Astrocyte (in vitro differentiated cells and primary cell): ENCODE data around the gene GIPC2. TPM values are rescaled to one million over a fixed set of nuclear protein-coding genes. Genes with fewer than 3 reads are reported as not detected.

Source experiments
- DNase-seq: peaks from one replicate; pipeline ENCODE4 v3.0.0-alpha.2; 2010; ENCODE audit warnings: low read depth
- FAIRE-seq: peaks from 2 replicates; lab custom pipeline; 2011; peaks lifted over from hg19 to GRCh38; lab: Jason Lieb, UNC
- H2AFZ ChIP-seq: 2 replicates; pipeline ENCODE4 v1.6.0; 2012; ENCODE audit warnings: low read depth, low read length, inconsistent platforms
- H3K27ac ChIP-seq: 2 replicates; pipeline ENCODE4 v1.5.1; 2011; ENCODE audit warnings: low read depth, low read length, inconsistent platforms
- H3K27me3 ChIP-seq: 2 replicates; pipeline ENCODE4 v1.6.0; 2011; ENCODE audit warnings: low read length, inconsistent platforms; ENCODE audit not compliant: insufficient read depth
- H3K36me3 ChIP-seq: 2 replicates; pipeline ENCODE4 v1.5.1; 2011; ENCODE audit warnings: low read length, inconsistent platforms; ENCODE audit not compliant: insufficient read depth
- H3K4me1 ChIP-seq: 2 replicates; pipeline ENCODE4 v1.5.1; 2011; ENCODE audit warnings: low read length, inconsistent platforms; ENCODE audit not compliant: insufficient read depth
- H3K4me2 ChIP-seq: 2 replicates; pipeline ENCODE4 v1.6.0; 2012; ENCODE audit warnings: low read length, inconsistent platforms
- H3K4me3 ChIP-seq: 2 replicates; pipeline ENCODE4 v1.5.1; 2011; ENCODE audit warnings: low read depth, mild to moderate bottlenecking, low read length, inconsistent platforms; ENCODE audit not compliant: insufficient read depth
- H3K79me2 ChIP-seq: 2 replicates; pipeline ENCODE4 v1.6.0; 2012; ENCODE audit warnings: mild to moderate bottlenecking, low read length, inconsistent platforms; ENCODE audit not compliant: insufficient read depth
- H3K9ac ChIP-seq: 2 replicates; pipeline ENCODE4 v1.6.0; 2012; ENCODE audit warnings: mild to moderate bottlenecking, low read length, inconsistent platforms
- H3K9me3 ChIP-seq: 2 replicates; pipeline ENCODE4 v1.5.1; 2012; ENCODE audit warnings: low read depth, mild to moderate bottlenecking, low read length, inconsistent platforms; ENCODE audit not compliant: insufficient read depth
- H4K20me1 ChIP-seq: 2 replicates; pipeline ENCODE4 v1.6.0; 2012; ENCODE audit warnings: low read length, inconsistent platforms; ENCODE audit not compliant: insufficient read depth
- H3K27ac Mint-ChIP-seq: one replicate; pipeline ENCODE4 v1.8.0; 2021; ENCODE audit warnings: mild to moderate bottlenecking, mixed read lengths; ENCODE audit not compliant: unreplicated experiment
- H3K27me3 Mint-ChIP-seq: one replicate; pipeline ENCODE4 v1.8.0; 2021; ENCODE audit warnings: low read depth, mixed read lengths; ENCODE audit not compliant: unreplicated experiment
- H3K36me3 Mint-ChIP-seq: one replicate; pipeline ENCODE4 v1.8.0; 2021; ENCODE audit warnings: low read depth, mixed read lengths; ENCODE audit not compliant: unreplicated experiment
- H3K4me1 Mint-ChIP-seq: one replicate; pipeline ENCODE4 v1.8.0; 2021; ENCODE audit warnings: low read depth, mixed read lengths; ENCODE audit not compliant: unreplicated experiment
- H3K4me3 Mint-ChIP-seq: one replicate; pipeline ENCODE4 v1.8.0; 2021; ENCODE audit warnings: mild to moderate bottlenecking, moderate library complexity, mixed read lengths; ENCODE audit not compliant: unreplicated experiment
- H3K9me3 Mint-ChIP-seq: one replicate; pipeline ENCODE4 v1.8.0; 2021; ENCODE audit warnings: mild to moderate bottlenecking, mixed read lengths; ENCODE audit not compliant: unreplicated experiment
- EZH2 ChIP-seq: IDR thresholded peaks from 2 replicates; pipeline ENCODE4 v1.6.1; 2012; ENCODE audit warnings: mild to moderate bottlenecking, low read length, inconsistent platforms; ENCODE audit not compliant: insufficient read depth
- total RNA-seq: library from RNA; stranded (reverse); gene quantifications from 2 replicates; pipeline ENCODE4 v1.2.1, GENCODE V29; 2021
- TF ChIP-seq, protein P1 (sequence below): IDR thresholded peaks from 2 replicates; pipeline ENCODE4 v1.5.1; 2011; ENCODE audit warnings: low read depth, mild to moderate bottlenecking, inconsistent platforms, low read length, moderate library complexity; ENCODE audit not compliant: insufficient read depth

Gene GIPC2
- total RNA-seq, 1 donor from 2014 or later = not detected

DNA sequence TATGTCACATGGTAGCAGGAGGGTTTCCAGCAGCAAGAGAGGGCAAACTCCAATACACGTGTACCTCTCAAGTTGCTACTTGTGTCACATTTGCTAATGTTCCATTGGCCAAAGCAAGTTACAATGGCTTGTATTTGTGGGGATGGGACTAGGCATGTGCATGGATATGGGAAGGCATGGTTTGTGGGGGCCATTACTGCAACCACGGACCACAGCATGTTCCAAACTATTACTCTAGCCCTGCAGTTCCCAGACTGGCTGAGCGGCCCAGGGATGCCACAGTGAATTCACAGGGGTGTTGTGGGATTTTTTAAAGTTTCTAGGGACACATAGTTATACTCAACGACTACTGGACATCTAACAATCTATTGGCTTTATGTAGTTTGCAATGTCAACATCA is 133.1 kb downstream of the GIPC2 start:
- TF ChIP-seq EZH2 = no peak
- TF ChIP-seq, protein P1, sequence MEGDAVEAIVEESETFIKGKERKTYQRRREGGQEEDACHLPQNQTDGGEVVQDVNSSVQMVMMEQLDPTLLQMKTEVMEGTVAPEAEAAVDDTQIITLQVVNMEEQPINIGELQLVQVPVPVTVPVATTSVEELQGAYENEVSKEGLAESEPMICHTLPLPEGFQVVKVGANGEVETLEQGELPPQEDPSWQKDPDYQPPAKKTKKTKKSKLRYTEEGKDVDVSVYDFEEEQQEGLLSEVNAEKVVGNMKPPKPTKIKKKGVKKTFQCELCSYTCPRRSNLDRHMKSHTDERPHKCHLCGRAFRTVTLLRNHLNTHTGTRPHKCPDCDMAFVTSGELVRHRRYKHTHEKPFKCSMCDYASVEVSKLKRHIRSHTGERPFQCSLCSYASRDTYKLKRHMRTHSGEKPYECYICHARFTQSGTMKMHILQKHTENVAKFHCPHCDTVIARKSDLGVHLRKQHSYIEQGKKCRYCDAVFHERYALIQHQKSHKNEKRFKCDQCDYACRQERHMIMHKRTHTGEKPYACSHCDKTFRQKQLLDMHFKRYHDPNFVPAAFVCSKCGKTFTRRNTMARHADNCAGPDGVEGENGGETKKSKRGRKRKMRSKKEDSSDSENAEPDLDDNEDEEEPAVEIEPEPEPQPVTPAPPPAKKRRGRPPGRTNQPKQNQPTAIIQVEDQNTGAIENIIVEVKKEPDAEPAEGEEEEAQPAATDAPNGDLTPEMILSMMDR = no peak
- H4K20me1 ChIP-seq = no peaks in the 10 kb centered on the region
- H3K27ac ChIP-seq = no peak overlapping the region
- no peak overlapping the region for H2AFZ ChIP-seq
- no peaks in the 10 kb centered on the region for H3K36me3 ChIP-seq
- no peaks in the 10 kb centered on the region for H3K79me2 ChIP-seq
- H3K36me3 Mint-ChIP-seq = no peaks in the 10 kb centered on the region
- H3K4me1 ChIP-seq = no peaks in the 10 kb centered on the region
- DNase-seq = no peak
- H3K9me3 ChIP-seq = no peaks in the 10 kb centered on the region
- FAIRE-seq = no peak
- peaks cover 3% of the 10 kb centered on the region for H3K4me1 Mint-ChIP-seq
- no peaks in the 10 kb centered on the region for H3K9me3 Mint-ChIP-seq
- no peak overlapping the region for H3K27ac Mint-ChIP-seq
- H3K9ac ChIP-seq = no peak overlapping the region
- H3K4me2 ChIP-seq = no peak overlapping the region
- H3K27me3 ChIP-seq = no peaks in the 10 kb centered on the region
- no peak overlapping the region for H3K4me3 ChIP-seq
- H3K4me3 Mint-ChIP-seq = no peak overlapping the region
- H3K27me3 Mint-ChIP-seq = no peaks in the 10 kb centered on the region

- Histone ChIP-seq H4K20me1 (no peaks in the 10 kb centered on the region), H3K27ac (no peak overlapping the region), H3K9ac (no peak overlapping the region), H3K36me3 (no peaks in the 10 kb centered on the region), H3K79me2 (no peaks in the 10 kb centered on the region), H3K4me1 (no peaks in the 10 kb centered on the region), H3K4me3 (no peak overlapping the region), H3K4me2 (no peak overlapping the region), H3K27me3 (no peaks in the 10 kb centered on the region), H3K9me3 (no peaks in the 10 kb centered on the region), H2AFZ (no peak overlapping the region)
- peaks cover 1% of the 10 kb centered on the region for H3K4me1 Mint-ChIP-seq
- H3K36me3 Mint-ChIP-seq = no peaks in the 10 kb centered on the region
- no peak overlapping the region for H3K27ac Mint-ChIP-seq
- DNase-seq (no peak), FAIRE-seq (no peak)
- no peak overlapping the region for H3K4me3 Mint-ChIP-seq
- no peak for TF ChIP-seq EZH2
- TF ChIP-seq, protein P1 = no peak
- no peaks in the 10 kb centered on the region for H3K27me3 Mint-ChIP-seq
- H3K9me3 Mint-ChIP-seq = peaks cover 2% of the 10 kb centered on the region
Measured at GRCh38 chr1:78184460-78185072, 138.8 kb downstream of the GIPC2 start.

Other genes starting within 250 kb of the GIPC2 start
- gene NEXN, start 157.3 kb upstream of the GIPC2 start, total RNA-seq = 37.5 and 39.4 TPM in 2 replicates
- gene FUBP1, start 66.9 kb upstream of the GIPC2 start, total RNA-seq = 113 and 128 TPM in 2 replicates
- gene DNAJB4, start 41.0 kb upstream of the GIPC2 start, total RNA-seq = 57.9 and 58.6 TPM in 2 replicates